OCI-LY3 (cell line): ENCODE data around the gene KCNQ1.

Experiments used
- EZH2phosphoT487 ChIP-seq: fragments of 200-600 bp; shearing (Covaris generic); IDR thresholded peaks from 2 replicates; pipeline ENCODE4 v1.6.1; 2018; ENCODE audit warnings: antibody characterized with exemption, mixed run types, low read depth
- TF ChIP-seq, protein P1 (sequence below): fragments of 200-600, 300-600 bp; sonication (generic); IDR thresholded peaks from 2 replicates; pipeline ENCODE4 v1.5.1; 2014; ENCODE audit warnings: antibody characterized with exemption, low read length, low read depth

- TF ChIP-seq, protein P1, sequence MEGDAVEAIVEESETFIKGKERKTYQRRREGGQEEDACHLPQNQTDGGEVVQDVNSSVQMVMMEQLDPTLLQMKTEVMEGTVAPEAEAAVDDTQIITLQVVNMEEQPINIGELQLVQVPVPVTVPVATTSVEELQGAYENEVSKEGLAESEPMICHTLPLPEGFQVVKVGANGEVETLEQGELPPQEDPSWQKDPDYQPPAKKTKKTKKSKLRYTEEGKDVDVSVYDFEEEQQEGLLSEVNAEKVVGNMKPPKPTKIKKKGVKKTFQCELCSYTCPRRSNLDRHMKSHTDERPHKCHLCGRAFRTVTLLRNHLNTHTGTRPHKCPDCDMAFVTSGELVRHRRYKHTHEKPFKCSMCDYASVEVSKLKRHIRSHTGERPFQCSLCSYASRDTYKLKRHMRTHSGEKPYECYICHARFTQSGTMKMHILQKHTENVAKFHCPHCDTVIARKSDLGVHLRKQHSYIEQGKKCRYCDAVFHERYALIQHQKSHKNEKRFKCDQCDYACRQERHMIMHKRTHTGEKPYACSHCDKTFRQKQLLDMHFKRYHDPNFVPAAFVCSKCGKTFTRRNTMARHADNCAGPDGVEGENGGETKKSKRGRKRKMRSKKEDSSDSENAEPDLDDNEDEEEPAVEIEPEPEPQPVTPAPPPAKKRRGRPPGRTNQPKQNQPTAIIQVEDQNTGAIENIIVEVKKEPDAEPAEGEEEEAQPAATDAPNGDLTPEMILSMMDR, result no peak
- no peak for TF ChIP-seq EZH2phosphoT487
Measured at GRCh38 chr11:2529173-2529572, 84.4 kb downstream of the KCNQ1 start.
